NCI-H226 (cell line): ENCODE results near the gene NHLRC4.
A peak's percentile ranks its signal among the peaks of the same experiment; 100 is the strongest.

Experiments
- DNase-seq: peaks from one replicate; pipeline ENCODE4 v3.0.0-alpha.2; 2015

Gene NHLRC4

GRCh38 chr16:566475-567372, at the start of gene NHLRC4:
Gene NHLRC4 (plus strand): TSS chr16:567005. CDS start chr16:568048, 1,043 bp downstream.
- DNase-seq, result peak; percentile 59

GRCh38 chr16:518858-519257, 47.9 kb upstream of the NHLRC4 start:
- no peak for DNase-seq

GRCh38 chr16:519425-519824, 47.4 kb upstream of the NHLRC4 start:
- no peak for DNase-seq

- DNase-seq, result no peak
These were observed 46.7 kb upstream of the NHLRC4 start for GRCh38 chr16:519841-520687.

GRCh38 chr16:520847-521246, 46.0 kb upstream of the NHLRC4 start:
- no peak for DNase-seq

GRCh38 chr16:521381-522210, 45.2 kb upstream of the NHLRC4 start:
- no peak for DNase-seq

GRCh38 chr16:522320-523096, 44.3 kb upstream of the NHLRC4 start:
- DNase-seq, result no peak

- no peak for DNase-seq
These were observed 43.6 kb upstream of the NHLRC4 start for GRCh38 chr16:523097-523741.

GRCh38 chr16:524274-525040, 42.3 kb upstream of the NHLRC4 start:
- no peak for DNase-seq

GRCh38 chr16:525123-525519, 41.7 kb upstream of the NHLRC4 start:
- no peak for DNase-seq

- DNase-seq, result peak; percentile 67
These were observed 41.2 kb upstream of the NHLRC4 start for GRCh38 chr16:525520-526180.

- DNase-seq, result peak; percentile 37
These were observed 40.4 kb upstream of the NHLRC4 start for GRCh38 chr16:526181-527014.

GRCh38 chr16:527015-527903, 39.5 kb upstream of the NHLRC4 start, which contains the start of gene CAPN15:
Gene CAPN15 (plus strand): TSS chr16:527712. CDS start chr16:546839, 19,127 bp downstream.
- DNase-seq, result peak; percentile 80

GRCh38 chr16:528111-529011, 38.4 kb upstream of the NHLRC4 start:
- DNase-seq, result peak; percentile 94

GRCh38 chr16:529012-529575, 37.7 kb upstream of the NHLRC4 start:
- DNase-seq, result no peak

GRCh38 chr16:530111-530817, 36.5 kb upstream of the NHLRC4 start:
- no peak for DNase-seq
